Panc1 (cell line): ENCODE results near the gene TTC16. TPM values are rescaled to one million over a fixed set of nuclear protein-coding genes. Genes with fewer than 3 reads are reported as not detected.

Source experiments
- ATAC-seq: fragments of 200-7000 bp; cut with Tn5 transposase; 2 replicates; pipeline ENCODE4 v1.9.1; 2020; ENCODE audit warnings: mild to moderate bottlenecking, moderate library complexity
- BruUV-seq: library from RNA; stranded (reverse); fragments of 400-500 nt; replicated peaks from 2 replicates; lab custom pipeline; 2021; lab: Mats Ljungman, UMichigan
- CTCF ChIA-PET: fragments of 300-600 bp; sonication (Branson Sonifier 250); formaldehyde crosslinking; loops from one replicate; lab custom pipeline; 2022; ENCODE audit warnings: antibody characterized with exemption; lab: Charles Lee
- POLR2A ChIA-PET: fragments of 300-600 bp; sonication (Branson Sonifier 250); formaldehyde crosslinking; loops from one replicate; lab custom pipeline; 2022; ENCODE audit warnings: antibody characterized with exemption; lab: Charles Lee
- DNase-seq: peaks from one replicate; pipeline ENCODE4 v3.0.0-alpha.2; 2010; ENCODE audit warnings: low read depth, low spot score
- H3K27ac ChIP-seq: 2 replicates; pipeline ENCODE4 v1.5.1; 2011; ENCODE audit warnings: mild to moderate bottlenecking, low read length, inconsistent platforms
- H3K27me3 ChIP-seq: fragments of 200-500 bp; sonication (Bioruptor generic); 2 replicates; pipeline ENCODE4 v1.6.0; 2014; ENCODE audit warnings: low read length, inconsistent platforms; ENCODE audit not compliant: control insufficient read depth, insufficient read depth
- H3K36me3 ChIP-seq: fragments of 200-500 bp; sonication (Bioruptor generic); 2 replicates; pipeline ENCODE4 v1.5.1; 2014; ENCODE audit warnings: inconsistent platforms, mild to moderate bottlenecking, low read length, moderate library complexity; ENCODE audit not compliant: control insufficient read depth, insufficient read depth
- H3K4me1 ChIP-seq: 2 replicates; pipeline ENCODE4 v1.5.1; 2011; ENCODE audit warnings: inconsistent platforms, mild to moderate bottlenecking, low read length, moderate library complexity; ENCODE audit not compliant: control insufficient read depth, insufficient read depth
- H3K4me3 ChIP-seq, 2 experiments: 2 replicates each; pipeline ENCODE4 v1.5.1; 2011 to 2012; ENCODE audit warnings: low read depth in 2 of 2, low read length in 2 of 2, mild to moderate bottlenecking in 2 of 2, inconsistent platforms in 1 of 2, moderate library complexity in 1 of 2
- H3K9me3 ChIP-seq: fragments of 200-500 bp; sonication (Bioruptor generic); 2 replicates; pipeline ENCODE4 v1.5.1; 2014; ENCODE audit warnings: low read depth, mild to moderate bottlenecking, inconsistent platforms, low read length, moderate library complexity; ENCODE audit not compliant: control insufficient read depth, insufficient read depth
- POLR2AphosphoS5 ChIP-seq: IDR thresholded peaks from 2 replicates; pipeline ENCODE4 v1.6.1; 2012; ENCODE audit warnings: mild to moderate bottlenecking, low read depth, low read length, moderate library complexity
- SIN3A ChIP-seq: IDR thresholded peaks from 2 replicates; pipeline ENCODE4 v1.6.1; 2012; ENCODE audit warnings: low read depth, mild to moderate bottlenecking, low read length, moderate library complexity, borderline replicate concordance; ENCODE audit not compliant: insufficient read depth
- TCF7L2 ChIP-seq: IDR thresholded peaks from 2 replicates; pipeline ENCODE4 v1.6.1; 2011; ENCODE audit warnings: mild to moderate bottlenecking, low read depth, low read length, inconsistent platforms
- in situ Hi-C: cut with HindIII; loops from 2 replicates; pipeline ENCODE4 v1.10.0; 2016; ENCODE audit warnings: low sequenced_read_pairs, low pct_unique_long_range_greater_than_20kb
- intact Hi-C: fragments of 100-400 bp; cut with micrococcal nuclease; formaldehyde crosslinking; loops from one replicate; pipeline ENCODE4 v1.10.0; 2022; ENCODE audit not compliant: unreplicated experiment
- total RNA-seq: library from RNA; stranded (reverse); gene quantifications from one replicate; pipeline ENCODE4 v1.2.1, GENCODE V29; 2021; ENCODE audit not compliant: unreplicated experiment
- TF ChIP-seq, protein P1 (sequence below): fragments of 450-650 bp; IDR thresholded peaks from 2 replicates; pipeline ENCODE4 v1.5.1; 2017; ENCODE audit warnings: mild to moderate bottlenecking
- TF ChIP-seq, protein P2 (sequence below), 2 experiments: IDR thresholded peaks; 2 replicates each; pipeline ENCODE4 v1.6.1; 2011 to 2012; ENCODE audit warnings: low read depth in 2 of 2, control low read depth in 1 of 2, low read length in 1 of 2, mild to moderate bottlenecking in 1 of 2, moderate library complexity in 1 of 2; ENCODE audit not compliant: insufficient read depth in 1 of 2

TTC16 gene
- total RNA-seq, 1 experiment from 2014 or later, result 0.05 TPM

DNA sequence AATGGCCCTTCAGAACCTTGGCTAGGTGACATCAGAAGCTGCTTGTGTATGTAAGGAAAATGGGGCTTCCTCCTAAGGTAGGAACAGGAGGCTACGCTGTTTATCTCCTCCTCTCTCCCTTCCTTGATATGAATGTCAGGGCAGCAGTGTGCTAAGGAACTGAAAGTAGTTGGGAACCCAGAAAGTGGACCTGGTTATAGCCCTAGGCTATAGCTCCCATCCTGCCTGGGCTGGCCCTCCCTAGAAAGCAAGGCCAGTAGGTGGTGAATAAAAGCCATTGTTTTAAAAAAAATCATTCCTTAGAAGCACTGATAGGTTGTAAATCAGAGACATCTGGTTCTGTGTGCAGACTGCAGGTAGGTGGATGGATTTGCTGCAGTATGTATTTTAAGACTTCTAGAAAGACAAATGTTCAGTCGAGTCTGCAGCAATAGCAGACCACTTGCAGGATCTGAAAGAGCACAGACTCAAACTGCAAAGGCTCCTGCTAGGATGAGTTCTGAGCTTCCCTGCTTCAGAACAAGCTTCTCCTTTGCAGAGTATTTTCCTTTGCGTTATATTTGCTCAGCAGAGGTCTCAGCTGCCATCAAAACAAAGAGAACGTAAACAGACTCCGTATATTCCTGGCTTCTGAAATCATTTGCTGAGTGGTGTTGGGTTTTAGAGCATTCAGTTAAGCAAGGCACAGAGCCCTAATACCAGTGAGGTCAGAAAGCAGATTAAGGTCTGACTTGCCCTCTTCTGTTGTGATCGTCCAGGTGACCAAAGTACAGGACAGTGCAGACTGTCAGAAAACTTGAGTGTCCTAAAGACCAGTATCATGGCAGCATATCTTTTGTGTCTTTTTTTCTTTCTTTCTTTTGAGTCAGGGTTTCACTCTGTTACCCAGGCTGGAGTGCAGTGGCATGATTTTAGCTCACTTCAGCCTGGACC is 29.2 kb upstream of the TTC16 start:
- ATAC-seq, result no peak

GRCh38 chr9:127689329-127690000 is 26.4 kb upstream of the TTC16 start:
- no TSS peak for BruUV-seq
- Histone ChIP-seq H3K4me1 (no peaks in the 10 kb centered on the region), H3K27me3 (no peaks in the 10 kb centered on the region), H3K27ac (no peak overlapping the region), H3K36me3 (no peaks in the 10 kb centered on the region), H3K9me3 (no peaks in the 10 kb centered on the region), H3K4me3 (no peak overlapping the region)
- CTCF ChIA-PET, result no interaction called here
- TF ChIP-seq POLR2AphosphoS5 (no peak), SIN3A (no peak), TCF7L2 (no peak)
- TF ChIP-seq, protein P1, sequence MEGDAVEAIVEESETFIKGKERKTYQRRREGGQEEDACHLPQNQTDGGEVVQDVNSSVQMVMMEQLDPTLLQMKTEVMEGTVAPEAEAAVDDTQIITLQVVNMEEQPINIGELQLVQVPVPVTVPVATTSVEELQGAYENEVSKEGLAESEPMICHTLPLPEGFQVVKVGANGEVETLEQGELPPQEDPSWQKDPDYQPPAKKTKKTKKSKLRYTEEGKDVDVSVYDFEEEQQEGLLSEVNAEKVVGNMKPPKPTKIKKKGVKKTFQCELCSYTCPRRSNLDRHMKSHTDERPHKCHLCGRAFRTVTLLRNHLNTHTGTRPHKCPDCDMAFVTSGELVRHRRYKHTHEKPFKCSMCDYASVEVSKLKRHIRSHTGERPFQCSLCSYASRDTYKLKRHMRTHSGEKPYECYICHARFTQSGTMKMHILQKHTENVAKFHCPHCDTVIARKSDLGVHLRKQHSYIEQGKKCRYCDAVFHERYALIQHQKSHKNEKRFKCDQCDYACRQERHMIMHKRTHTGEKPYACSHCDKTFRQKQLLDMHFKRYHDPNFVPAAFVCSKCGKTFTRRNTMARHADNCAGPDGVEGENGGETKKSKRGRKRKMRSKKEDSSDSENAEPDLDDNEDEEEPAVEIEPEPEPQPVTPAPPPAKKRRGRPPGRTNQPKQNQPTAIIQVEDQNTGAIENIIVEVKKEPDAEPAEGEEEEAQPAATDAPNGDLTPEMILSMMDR, result no peak
- TF ChIP-seq, protein P2, sequence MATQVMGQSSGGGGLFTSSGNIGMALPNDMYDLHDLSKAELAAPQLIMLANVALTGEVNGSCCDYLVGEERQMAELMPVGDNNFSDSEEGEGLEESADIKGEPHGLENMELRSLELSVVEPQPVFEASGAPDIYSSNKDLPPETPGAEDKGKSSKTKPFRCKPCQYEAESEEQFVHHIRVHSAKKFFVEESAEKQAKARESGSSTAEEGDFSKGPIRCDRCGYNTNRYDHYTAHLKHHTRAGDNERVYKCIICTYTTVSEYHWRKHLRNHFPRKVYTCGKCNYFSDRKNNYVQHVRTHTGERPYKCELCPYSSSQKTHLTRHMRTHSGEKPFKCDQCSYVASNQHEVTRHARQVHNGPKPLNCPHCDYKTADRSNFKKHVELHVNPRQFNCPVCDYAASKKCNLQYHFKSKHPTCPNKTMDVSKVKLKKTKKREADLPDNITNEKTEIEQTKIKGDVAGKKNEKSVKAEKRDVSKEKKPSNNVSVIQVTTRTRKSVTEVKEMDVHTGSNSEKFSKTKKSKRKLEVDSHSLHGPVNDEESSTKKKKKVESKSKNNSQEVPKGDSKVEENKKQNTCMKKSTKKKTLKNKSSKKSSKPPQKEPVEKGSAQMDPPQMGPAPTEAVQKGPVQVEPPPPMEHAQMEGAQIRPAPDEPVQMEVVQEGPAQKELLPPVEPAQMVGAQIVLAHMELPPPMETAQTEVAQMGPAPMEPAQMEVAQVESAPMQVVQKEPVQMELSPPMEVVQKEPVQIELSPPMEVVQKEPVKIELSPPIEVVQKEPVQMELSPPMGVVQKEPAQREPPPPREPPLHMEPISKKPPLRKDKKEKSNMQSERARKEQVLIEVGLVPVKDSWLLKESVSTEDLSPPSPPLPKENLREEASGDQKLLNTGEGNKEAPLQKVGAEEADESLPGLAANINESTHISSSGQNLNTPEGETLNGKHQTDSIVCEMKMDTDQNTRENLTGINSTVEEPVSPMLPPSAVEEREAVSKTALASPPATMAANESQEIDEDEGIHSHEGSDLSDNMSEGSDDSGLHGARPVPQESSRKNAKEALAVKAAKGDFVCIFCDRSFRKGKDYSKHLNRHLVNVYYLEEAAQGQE (IDR thresholded peaks at IDR 0.05; ENCODE audit: insufficient read depth in 1 of 2, low read depth in 2 of 2, low read length in 1 of 2), result no peak
- DNase-seq (no peak), ATAC-seq (no peak)
- intact Hi-C loops (no loop called here), in situ Hi-C loops (no loop called here)
- POLR2A ChIA-PET, result no interaction called here

More for the DNA sequence above, 29.2 kb upstream of the TTC16 start:
- no peaks in the 10 kb centered on the region for H3K9me3 ChIP-seq
- in situ Hi-C loops, result no loop called here
- intact Hi-C loops, result no loop called here
- no peaks in the 10 kb centered on the region for H3K36me3 ChIP-seq
- TF ChIP-seq, protein P2 (IDR thresholded peaks at IDR 0.05; ENCODE audit: insufficient read depth in 1 of 2, low read depth in 2 of 2, low read length in 1 of 2), result no peak
- TF ChIP-seq, protein P1, result no peak
- TF ChIP-seq POLR2AphosphoS5, result no peak
- TF ChIP-seq TCF7L2, result no peak
- TF ChIP-seq SIN3A, result no peak
- no peaks in the 10 kb centered on the region for H3K4me1 ChIP-seq
- CTCF ChIA-PET, result interaction anchor here (0.6 kb wide), 1 partner anchor 32 kb away, joined by 3 read pairs; no protein-coding TSS in a partner anchor
- H3K27me3 ChIP-seq, result no peaks in the 10 kb centered on the region
- POLR2A ChIA-PET, result no interaction called here
- no TSS peak for BruUV-seq
- no peak overlapping the region for H3K27ac ChIP-seq
- H3K4me3 ChIP-seq, result no peak overlapping the region
- DNase-seq, result no peak
